Smooth muscle cell (in vitro differentiated cells): ENCODE measurements around the gene CHIC2. TPM values are rescaled to one million over a fixed set of nuclear protein-coding genes. Genes with fewer than 3 reads are reported as not detected.

ENCODE experiments used
- DNase-seq: peaks from one replicate; lab custom pipeline; 2025; ENCODE audit not compliant: unreplicated experiment; lab: John Stamatoyannopoulos, UW
- H2AFZ ChIP-seq: fragments of 200-600 bp; sonication (generic); 2 replicates; pipeline ENCODE4 v1.6.0; 2016; ENCODE audit warnings: antibody characterized with exemption, low read depth, mild to moderate bottlenecking
- H3F3A ChIP-seq: fragments of 200-600 bp; sonication (generic); 2 replicates; pipeline ENCODE4 v1.6.0; 2017; ENCODE audit warnings: antibody characterized with exemption, low read depth
- H3K27ac ChIP-seq: fragments of 200-600 bp; sonication (generic); 2 replicates; pipeline ENCODE4 v1.5.1; 2016; ENCODE audit warnings: low read depth, mild to moderate bottlenecking
- H3K27me3 ChIP-seq: fragments of 200-600 bp; sonication (generic); 2 replicates; pipeline ENCODE4 v1.6.1; 2016; ENCODE audit warnings: low read depth, mild to moderate bottlenecking
- H3K36me3 ChIP-seq: fragments of 200-600 bp; sonication (generic); 2 replicates; pipeline ENCODE4 v1.5.1; 2016; ENCODE audit warnings: low read depth
- H3K4me1 ChIP-seq: fragments of 200-600 bp; sonication (generic); 2 replicates; pipeline ENCODE4 v1.5.1; 2016; ENCODE audit warnings: low read depth
- H3K4me2 ChIP-seq: fragments of 200-600 bp; sonication (generic); 2 replicates; pipeline ENCODE4 v1.6.0; 2016; ENCODE audit warnings: mild to moderate bottlenecking
- H3K4me3 ChIP-seq: fragments of 200-600 bp; sonication (generic); 2 replicates; pipeline ENCODE4 v1.5.1; 2016; ENCODE audit warnings: mild to moderate bottlenecking
- H3K79me2 ChIP-seq: fragments of 200-600 bp; sonication (generic); 2 replicates; pipeline ENCODE4 v1.6.0; 2016; ENCODE audit warnings: low read depth, mild to moderate bottlenecking
- H3K9ac ChIP-seq: fragments of 200-600 bp; sonication (generic); 2 replicates; pipeline ENCODE4 v1.6.0; 2016; ENCODE audit warnings: low read depth
- H3K9me3 ChIP-seq: fragments of 200-600 bp; sonication (generic); replicated peaks from 2 replicates; pipeline ENCODE4 v1.5.1; 2016; ENCODE audit warnings: low read depth
- H4K20me1 ChIP-seq: fragments of 200-600 bp; sonication (generic); 2 replicates; pipeline ENCODE4 v1.6.0; 2016; ENCODE audit warnings: low read depth
- CTCF ChIP-seq: fragments of 200-600 bp; sonication (generic); IDR thresholded peaks from 2 replicates; pipeline ENCODE4 v1.5.1; 2017; ENCODE audit warnings: borderline replicate concordance, mild to moderate bottlenecking, antibody characterized with exemption; ENCODE audit not compliant: insufficient read depth, poor library complexity, severe bottlenecking
- WGBS: methylation state at CpG from one replicate; pipeline ENCODE4 v1.1.7; 2016; ENCODE audit warnings: low lambda C conversion rate; 5-methylcytosine and 5-hydroxymethylcytosine counted together
- polyA plus RNA-seq: library from polyadenylated mRNA; unstranded; fragments of >200 nt; fragmentation: Nextera tagmentation; extraction: Ambion mirVana; gene quantifications from 2 replicates; pipeline ENCODE4 v1.2.1, GENCODE V29; 2016
- total RNA-seq: library from RNA; depleted of rRNA; stranded (reverse); fragments of >200 nt; gene quantifications from 2 replicates; pipeline ENCODE4 v1.2.3, GENCODE V29; 2014

The CHIC2 gene
- total and polyA plus RNA-seq, 2 experiments from 2014 or later = 52.2 to 61.0 TPM

GRCh38 chr4:54011201-54011600 lies 53.2 kb downstream of the CHIC2 start:
- Histone ChIP-seq H4K20me1 (peaks cover 69% of the 10 kb centered on the region), H3K9me3 (no peaks in the 10 kb centered on the region), H3K27ac (no peak overlapping the region), H2AFZ (no peak overlapping the region), H3K4me3 (no peak overlapping the region), H3F3A (no peaks in the 10 kb centered on the region), H3K79me2 (peaks cover 8% of the 10 kb centered on the region), H3K4me2 (no peak overlapping the region), H3K36me3 (peaks cover 30% of the 10 kb centered on the region), H3K4me1 (peaks cover 14% of the 10 kb centered on the region), H3K27me3 (no peaks in the 10 kb centered on the region), H3K9ac (no peak overlapping the region)
- no peak for TF ChIP-seq CTCF
- DNase-seq = no peak

GRCh38 chr4:54006755-54007154 lies 57.6 kb downstream of the CHIC2 start:
- DNase-seq = no peak
- Histone ChIP-seq H3K4me2 (no peak overlapping the region), H3K79me2 (peaks cover 5% of the 10 kb centered on the region), H3K9me3 (no peaks in the 10 kb centered on the region), H3K4me1 (peaks cover 8% of the 10 kb centered on the region), H3K4me3 (no peak overlapping the region), H3K27ac (no peak overlapping the region), H3K27me3 (no peaks in the 10 kb centered on the region), H2AFZ (no peak overlapping the region), H3K36me3 (peaks cover 22% of the 10 kb centered on the region), H3F3A (no peaks in the 10 kb centered on the region), H4K20me1 (peaks cover 29% of the 10 kb centered on the region), H3K9ac (no peak overlapping the region)
- WGBS = 98% methylated on average over 2 of the region's 2 CpGs
- no peak for TF ChIP-seq CTCF

- Histone ChIP-seq H3K4me2 (no peak overlapping the region), H2AFZ (no peak overlapping the region), H3F3A (no peaks in the 10 kb centered on the region), H3K79me2 (peaks cover 5% of the 10 kb centered on the region), H3K4me3 (no peak overlapping the region), H4K20me1 (peaks cover 20% of the 10 kb centered on the region), H3K9me3 (no peaks in the 10 kb centered on the region), H3K9ac (no peak overlapping the region), H3K27ac (no peak overlapping the region), H3K36me3 (peaks cover 22% of the 10 kb centered on the region), H3K4me1 (peaks cover 8% of the 10 kb centered on the region), H3K27me3 (no peaks in the 10 kb centered on the region)
- TF ChIP-seq CTCF = no peak
- DNase-seq = no peak
- WGBS = 95% methylated on average over 2 of the region's 2 CpGs
Measured at GRCh38 chr4:54005475-54005874, 58.9 kb downstream of the CHIC2 start.

DNA sequence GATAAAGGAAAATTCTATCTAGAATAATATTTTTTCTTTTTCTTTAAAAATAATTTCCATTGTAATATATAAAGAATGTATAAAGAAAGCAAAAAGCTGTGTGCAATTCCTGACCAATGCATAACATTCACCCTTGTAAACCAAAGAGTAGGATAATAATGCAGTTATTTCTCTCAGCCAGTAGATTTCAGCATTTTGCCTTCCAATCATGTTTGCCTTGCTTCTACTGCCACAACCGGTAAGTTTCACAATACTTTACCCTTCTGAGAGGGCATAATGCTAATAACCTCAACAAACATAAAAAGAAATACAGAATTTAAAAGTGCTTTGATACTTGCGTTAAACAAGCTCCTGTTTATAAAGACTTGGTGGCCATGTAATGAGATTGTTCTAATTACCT lies 59.9 kb downstream of the CHIC2 start:
- H3K9me3 ChIP-seq = no peaks in the 10 kb centered on the region
- peaks cover 14% of the 10 kb centered on the region for H3K36me3 ChIP-seq
- H3F3A ChIP-seq = no peaks in the 10 kb centered on the region
- no peak for TF ChIP-seq CTCF
- H3K4me3 ChIP-seq = no peak overlapping the region
- H3K9ac ChIP-seq = no peak overlapping the region
- WGBS = 86% methylated on average over 2 of the region's 2 CpGs
- DNase-seq = no peak
- no peak overlapping the region for H2AFZ ChIP-seq
- H3K4me2 ChIP-seq = no peak overlapping the region
- peaks cover 5% of the 10 kb centered on the region for H3K79me2 ChIP-seq
- no peak overlapping the region for H3K27ac ChIP-seq
- no peaks in the 10 kb centered on the region for H3K27me3 ChIP-seq
- H3K4me1 ChIP-seq = peaks cover 8% of the 10 kb centered on the region
- peaks cover 12% of the 10 kb centered on the region for H4K20me1 ChIP-seq
